Colon (tissue), 2 donors: ENCODE data around the gene DNAH14.

Source experiments
- FAIRE-seq: peaks from 2 replicates; lab custom pipeline; 2012; peaks lifted over from hg19 to GRCh38; lab: Jason Lieb, UNC
- donor health status: control.
- donor health status: control.

The DNAH14 gene

DNA sequence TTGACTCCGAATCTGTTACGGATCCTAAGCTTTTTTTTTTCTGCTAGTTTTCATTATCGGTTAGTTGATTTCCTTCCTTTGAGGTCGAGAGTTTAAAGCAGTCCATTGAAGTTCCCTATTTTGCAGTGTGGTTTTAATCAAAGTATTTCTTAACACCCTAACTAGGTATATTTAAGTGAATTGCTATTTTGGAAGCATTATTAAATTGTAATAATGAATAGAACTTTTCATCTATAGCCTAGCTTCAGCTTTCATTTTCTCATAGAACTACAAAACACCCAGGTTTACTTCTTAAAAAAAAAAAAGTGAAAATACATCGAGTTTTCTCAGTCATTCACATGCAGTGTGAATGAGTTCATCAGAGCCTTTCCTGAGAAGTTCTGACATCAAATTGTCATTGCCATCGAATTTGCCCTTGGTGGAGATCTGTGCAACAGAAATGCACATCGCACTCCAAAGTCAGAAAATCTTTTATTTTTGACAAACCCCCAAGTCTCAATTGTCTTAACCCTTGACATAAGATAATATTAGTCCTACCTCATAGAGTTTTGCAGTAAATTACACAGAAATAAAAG, 499.5 kb downstream of the DNAH14 start:
- no peak for FAIRE-seq

DNA sequence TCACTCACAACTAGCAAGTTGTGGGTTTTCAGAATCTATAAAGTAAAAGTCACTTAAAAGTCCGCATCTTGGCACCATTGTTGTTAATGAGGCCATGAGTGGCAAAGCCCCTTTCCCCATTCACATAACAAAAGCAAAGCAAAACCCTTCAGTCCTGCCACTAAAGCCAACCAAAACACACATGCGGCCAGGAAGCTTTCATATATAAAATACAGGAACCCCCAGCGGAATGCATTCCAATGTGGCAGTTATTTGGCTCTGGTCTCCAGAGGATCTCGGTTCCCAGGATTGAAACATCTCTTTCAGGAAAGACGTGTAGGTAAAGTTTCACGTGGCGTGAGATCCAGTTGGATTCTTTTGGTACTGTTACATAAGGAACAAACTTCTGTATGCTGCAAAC, 500.8 kb downstream of the DNAH14 start:
- no peak for FAIRE-seq

DNA sequence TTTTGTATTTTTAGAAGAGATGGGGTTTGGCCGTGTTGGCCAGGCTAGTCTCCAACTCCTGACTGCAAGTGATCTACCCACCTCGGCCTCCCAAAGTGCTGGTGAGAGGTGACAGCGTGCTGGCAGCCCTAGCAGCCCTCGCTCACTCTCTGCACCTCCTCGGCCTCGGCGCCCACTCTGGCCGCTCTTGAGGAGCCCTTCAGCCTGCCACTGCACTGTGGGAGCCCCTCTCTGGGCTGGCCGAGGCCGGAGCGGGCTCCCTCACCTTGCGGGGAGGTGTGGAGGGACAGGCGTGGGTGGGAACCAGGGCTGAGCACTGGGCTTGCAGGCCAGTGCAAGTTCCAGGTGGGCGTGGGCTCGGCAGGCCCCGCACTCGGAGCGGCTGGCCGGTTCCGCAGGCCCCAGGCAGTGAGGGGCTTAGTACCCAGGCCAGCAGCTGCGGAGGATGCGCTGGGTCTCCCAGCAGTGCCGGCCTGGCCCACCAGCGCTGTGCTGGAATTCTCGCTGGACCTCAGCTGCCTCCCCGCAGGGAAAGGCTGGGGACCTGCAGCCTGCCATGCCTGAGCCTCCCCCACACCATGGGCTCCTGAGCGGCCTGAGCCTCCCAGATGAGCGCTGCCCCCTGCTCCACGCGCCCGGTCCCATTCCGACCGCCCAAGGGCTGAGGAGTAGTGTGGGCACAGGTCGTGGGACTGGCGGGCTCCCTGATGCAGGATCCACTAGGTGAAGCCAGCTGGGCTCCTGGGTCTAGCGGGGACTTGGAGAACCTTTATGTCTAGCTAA, 501.8 kb downstream of the DNAH14 start:
- FAIRE-seq: no peak

DNA sequence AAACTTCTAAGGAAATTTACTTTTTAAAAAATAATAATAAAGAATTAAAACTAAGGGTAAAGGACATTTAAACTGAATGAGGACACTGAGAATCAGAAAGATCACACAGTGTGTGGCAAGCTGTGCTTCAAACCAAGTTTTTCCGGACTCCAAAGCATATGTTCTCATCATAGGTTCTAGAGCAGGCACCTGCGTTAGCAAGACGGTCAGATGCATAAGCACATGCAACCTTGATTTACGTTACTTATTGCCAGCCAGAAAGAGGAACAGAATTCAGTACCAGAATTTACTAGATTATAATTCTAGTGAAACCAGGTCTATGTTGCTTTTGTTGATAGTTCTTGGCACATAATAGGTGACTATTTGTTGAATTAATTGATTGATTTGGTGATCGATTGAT, 504.6 kb downstream of the DNAH14 start:
- no peak for FAIRE-seq

DNA sequence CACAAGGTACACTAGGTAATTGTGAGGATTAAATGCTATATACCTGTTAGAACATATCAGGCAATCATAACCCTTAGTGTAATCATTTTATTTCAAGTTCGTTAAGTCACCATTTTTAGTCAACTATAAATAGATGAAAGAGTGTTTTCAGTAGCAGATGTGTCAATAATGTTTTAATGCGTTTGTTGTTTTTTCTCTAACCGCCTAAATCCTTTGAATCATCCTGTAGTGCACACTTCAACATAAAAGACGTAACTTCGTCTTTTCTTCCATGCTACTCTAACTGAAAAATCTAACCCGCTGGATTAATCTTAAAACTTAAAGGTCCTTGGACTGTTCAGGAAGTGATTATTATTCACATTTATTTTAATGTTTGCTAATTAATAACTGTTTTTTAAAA, 505.6 kb downstream of the DNAH14 start:
- no peak for FAIRE-seq

DNA sequence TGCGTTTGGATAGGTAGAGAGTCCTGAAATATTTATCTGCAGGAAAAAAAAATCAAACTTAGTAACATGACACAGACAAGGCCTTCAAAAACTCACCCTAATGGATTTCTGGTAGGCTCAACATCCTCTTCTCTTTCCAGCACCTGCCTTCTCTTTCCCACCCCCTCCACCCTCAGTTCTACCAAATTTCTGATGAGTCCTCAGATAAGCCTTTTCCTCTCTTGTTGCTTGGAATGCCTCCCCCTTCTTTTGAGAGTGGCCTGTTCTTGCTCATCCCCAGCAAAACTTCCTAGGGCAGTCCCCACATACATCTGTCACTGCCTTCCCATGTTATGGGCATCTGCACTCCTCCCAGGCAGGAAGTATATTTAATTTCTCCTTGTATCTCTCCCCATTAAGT, 506.0 kb downstream of the DNAH14 start:
- FAIRE-seq: no peak

DNA sequence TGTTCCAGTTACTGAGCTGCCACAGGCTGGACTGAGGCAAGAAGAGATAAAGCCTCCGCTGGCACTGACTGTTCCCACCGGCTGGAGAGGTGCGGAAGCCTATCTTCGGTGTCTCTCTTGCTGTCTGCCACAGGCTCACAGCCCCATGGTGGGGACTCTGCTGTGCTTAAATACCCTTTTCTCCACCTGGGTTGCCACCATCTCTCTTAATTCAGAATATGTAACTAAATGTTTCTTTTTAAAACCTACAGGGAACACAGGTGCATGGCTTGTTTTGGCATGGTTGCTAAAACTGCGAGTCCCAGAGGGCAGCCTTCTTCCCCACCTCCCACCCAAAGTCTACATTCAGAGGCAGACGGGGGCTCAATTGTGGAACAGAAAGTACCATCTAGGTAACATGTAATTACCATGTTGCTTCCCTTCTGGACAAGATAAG, 506.5 kb downstream of the DNAH14 start:
- no peak for FAIRE-seq

DNA sequence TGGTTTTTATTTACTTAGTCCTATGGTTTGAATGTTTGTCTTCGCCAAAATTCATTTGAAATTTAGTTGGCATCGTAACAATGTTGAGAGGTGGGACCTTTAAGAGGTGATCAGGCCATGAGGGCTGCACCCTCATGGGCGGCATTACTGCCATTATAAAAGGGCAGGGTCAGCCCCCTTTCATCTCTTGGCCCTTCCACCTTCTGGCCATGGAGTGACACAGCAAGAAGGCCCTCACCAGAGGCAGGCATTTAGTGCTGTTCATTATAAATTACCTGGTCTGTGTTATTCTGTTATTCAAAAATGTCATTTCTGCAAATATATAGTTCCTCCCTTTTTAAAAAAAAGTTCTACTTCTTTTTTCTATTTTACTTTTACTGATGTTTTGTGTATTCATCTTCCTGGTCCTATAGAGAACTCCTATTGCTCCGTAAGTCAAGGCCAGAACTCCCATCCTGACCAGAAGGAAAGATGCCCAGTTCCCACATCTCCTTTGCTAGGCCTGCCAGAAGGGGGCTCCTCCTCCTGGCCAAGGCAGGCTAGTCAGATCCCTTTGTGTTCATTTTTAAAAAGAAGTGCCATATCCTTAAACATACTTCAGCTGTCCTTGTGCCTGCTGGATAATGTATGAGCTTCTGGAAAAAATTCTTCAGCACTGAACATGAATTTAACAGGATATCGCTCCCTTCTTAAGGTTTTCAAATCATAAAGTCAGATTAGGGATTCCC, 508.4 kb downstream of the DNAH14 start:
- no peak for FAIRE-seq

DNA sequence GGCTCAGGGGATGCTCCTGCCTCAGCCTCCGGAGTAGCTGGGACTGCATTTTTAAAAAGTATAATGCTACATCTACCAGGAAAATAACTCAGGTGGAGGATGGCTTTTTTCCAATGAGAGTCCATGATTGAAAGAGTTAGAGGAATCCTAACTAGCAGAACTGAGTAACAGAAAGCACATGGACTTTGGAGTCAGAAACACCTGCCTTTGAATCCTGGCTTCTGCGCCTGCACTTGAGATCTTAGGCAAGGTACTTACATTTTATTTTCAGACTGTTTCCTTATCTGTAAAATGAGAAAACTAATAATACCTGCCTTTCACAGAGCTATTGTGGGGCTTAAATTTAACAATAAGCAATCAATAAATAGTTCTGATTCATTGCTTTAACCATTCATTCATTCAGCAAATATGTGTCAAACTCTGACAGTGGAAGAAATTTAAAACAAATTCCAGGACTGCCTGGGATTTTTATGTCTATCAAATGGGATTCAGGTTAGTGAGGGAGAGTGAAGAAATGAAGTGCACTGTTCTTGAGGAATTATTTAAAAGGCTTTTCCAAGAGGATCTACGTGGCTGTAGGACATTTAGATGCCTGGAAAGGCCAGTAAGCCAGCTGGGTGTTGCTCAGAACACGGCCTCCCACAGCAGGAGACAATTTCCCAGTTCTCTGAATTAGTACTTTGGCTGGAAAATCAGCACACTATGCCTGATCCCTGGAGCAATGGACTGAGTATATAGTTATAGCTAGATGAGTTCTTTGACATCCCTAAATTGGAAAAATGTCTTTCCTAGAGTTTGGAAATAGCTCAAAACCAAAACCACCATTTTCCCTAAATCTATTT, 511.1 kb downstream of the DNAH14 start:
- no peak for FAIRE-seq

DNA sequence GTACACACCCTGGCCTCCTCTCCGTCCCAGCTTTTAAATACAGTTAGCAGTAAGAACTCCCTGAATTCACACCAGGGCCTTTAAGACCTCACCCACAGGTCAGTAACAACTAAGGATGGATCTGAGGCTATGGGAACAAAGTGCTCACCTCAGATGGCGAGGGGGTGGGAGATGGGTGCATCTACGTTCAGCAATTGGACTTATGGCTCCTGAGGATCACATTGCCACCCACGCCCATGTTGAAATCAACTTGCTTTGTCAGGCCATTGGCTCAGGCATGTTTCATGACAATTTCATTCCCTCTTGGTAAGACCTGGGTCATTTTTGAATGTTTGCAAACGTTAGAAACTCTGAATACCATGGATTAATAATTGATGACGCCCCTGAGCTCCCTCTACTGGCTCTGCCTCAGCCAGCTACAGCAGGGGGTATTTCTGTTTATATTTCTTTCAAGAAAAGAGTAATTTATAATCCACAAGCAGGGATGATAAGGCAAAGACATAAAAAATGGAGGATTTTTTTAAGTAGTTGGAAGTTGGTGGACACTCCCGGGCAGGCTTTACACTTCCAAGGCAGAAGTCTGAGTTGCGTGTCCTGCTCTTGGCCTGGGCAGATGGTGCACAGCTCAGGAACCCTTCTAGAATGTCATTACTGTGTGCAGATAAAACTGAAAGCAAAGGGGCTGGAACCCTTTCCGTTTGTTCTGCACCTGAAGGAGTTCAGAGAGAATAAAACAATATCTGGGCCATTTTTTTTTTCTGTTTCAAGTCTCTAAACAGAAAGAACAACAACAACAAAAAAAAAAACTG, 512.0 kb downstream of the DNAH14 start:
- no peak for FAIRE-seq

DNA sequence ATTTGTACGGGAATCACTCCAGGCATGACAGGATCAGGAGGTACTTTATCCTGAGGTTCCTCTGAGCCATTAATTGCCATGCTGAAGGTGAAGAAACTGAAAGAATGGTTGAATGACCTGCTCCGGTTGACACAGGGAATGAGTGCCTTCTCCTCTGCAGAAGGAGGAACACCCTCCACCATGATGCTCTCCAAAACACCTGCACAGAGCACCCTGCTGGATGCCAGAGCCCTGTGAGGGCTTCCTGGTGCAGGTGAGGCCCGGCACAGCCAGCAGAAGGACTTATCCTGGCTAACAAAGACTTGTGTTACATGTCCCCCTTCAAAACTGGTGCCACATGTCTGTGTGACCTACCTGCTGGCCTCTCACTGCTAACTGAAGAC, 512.6 kb downstream of the DNAH14 start:
- FAIRE-seq: no peak

DNA sequence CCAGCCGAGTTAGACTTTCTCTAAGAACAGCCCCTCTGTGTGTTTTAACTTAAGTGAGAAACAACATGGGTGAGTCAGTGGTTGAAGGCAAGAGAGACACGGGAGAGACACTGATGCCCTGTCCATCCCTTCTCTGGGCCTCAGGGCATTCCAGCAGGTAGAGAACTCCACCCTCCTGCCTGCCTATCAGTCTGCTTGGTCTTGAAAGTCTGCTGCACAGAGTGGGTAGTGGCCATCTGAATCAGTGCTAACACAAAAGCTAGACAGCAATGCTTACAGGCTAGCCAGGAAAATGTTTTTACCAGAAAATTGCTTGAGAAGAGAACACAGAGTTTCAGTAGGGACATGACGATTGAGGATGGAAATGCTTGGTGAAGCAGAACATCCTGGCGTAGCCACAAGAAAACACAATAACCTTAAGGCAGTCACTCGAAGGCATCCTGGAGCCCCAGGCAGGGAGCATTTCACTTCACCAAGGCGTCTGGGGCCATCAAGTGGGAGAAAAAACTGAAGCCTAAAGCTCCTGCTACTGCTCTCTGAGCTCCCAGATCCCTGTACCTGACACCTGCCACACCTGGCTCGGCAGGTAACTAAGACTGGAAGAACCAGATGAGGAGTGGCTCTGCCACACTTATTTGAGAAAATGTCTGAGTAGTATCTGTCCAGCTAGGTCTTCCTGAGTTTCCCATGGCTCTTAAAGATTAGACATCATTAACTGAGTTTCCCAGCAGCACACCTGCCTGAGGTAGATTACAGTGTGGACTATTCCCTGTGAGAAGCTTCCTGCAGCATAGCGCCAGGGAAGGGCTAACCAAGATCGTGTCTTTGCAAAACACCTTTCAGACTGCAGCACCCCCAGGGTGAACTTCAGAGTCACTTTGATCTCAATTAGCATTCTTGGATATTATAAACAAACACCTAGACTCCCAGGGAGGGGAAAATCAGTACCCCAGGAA, 516.4 kb downstream of the DNAH14 start:
- no peak for FAIRE-seq

DNA sequence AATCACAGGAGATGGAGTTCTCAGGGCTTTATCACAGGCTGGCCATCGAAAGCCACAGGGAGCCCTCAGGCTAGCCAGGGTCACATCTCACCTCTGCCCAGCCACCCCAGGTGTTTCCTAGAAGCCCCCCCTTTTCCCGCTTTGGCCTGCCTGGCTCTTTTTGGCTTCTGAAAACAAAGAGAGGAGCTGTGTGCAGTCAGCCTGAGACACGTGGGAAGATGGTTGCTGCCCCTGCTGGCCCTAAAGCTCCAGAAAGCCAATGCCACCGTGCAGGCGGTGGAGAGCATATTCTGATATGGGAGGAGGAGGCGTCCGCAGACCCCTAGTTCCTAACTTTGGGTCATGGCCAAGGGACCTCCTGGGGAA, 517.1 kb downstream of the DNAH14 start:
- no peak for FAIRE-seq

DNA sequence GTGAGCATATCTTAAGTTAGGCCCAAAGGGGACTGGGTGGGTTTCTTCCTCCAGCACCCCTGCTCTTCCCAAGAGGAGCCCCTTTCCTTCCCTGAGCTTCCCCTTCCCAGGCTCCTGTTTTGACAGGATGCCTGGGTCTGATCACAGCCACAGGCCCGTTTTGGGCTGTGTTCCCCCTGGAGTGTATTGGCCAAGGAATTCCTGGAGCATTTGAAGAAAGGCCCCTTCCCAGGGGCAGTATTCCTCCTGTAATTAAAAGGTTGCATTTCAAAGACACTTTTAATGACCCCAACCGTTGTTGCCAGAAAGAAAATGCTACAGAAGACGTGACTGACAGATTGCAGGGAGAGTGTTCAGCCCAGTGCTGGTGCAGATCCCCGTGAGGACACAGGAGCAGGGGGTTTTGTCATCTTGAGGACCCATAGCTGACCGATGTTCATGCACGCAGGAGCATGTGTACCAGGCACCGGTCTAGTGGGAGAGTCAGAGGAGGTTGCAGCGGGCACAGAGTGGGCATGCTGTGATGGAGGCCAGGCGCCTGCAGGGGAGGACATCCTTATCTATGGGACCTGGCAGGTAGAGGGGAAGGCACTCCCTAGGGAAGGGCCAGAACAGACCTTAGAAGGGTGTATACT, 517.6 kb downstream of the DNAH14 start:
- FAIRE-seq: no peak

DNA sequence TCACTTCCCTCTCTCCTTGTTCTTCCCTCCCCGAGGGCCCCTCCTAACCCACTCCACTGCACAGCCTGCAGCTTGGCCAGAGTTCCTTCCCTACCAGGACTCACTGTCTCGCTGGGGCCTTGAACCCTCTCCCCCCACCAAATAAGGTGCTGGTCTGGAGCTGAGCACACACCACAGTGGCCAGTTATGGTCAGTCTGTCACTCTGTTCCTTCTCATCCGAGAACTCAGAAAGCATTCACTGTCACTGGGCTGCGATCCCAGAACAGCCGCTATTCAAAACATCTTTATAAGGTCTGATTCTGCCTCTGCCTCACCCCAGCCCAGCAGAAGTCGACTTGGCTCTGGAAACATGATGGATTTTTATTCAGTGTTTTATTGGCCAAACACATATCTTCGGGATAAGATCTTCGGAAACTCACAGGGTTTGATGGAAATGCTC, 518.2 kb downstream of the DNAH14 start:
- FAIRE-seq: no peak

DNA sequence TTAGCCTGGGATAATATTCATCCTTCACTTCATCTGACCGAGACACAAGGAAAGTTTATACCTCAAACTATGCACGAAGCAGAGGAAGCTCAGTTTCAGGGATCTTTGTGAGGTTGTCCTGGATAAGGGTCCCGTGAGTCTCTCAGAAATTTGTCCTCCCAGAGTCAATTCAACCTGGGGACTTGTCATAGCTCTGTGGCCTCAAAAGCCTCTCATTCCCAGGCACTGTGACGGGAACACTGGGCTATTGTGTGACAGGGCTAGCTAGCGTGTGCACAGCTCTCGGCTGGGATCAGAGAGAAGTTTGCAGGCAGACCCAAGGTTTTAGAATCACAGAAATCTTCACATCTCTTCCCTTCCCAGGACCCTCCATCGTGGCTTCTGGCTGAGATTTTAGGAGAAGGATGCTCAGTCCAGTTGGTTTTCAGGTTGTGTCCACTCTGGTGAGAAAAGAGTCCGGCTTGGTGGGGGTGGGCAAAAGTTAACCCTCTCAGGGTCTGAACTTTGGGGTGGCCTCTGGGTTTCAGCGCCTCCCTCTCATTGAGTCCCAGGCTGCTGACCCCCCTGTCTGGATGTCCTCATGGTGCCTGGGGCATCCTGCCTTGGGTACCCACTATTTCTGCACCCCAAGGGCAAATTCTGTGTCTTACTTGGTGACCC, 518.8 kb downstream of the DNAH14 start:
- FAIRE-seq: no peak
